HG02571 (cell line): ENCODE results near the gene ANKRD31.

Experiments
- ATAC-seq: cut with Tn5 transposase; IDR thresholded peaks from one replicate; pipeline ENCODE4 v1.9.1; 2021; ENCODE audit warnings: mild to moderate bottlenecking, moderate library complexity; ENCODE audit not compliant: unreplicated experiment

ANKRD31 gene

GRCh38 chr5:75043633-75044264 is 192.9 kb downstream of the ANKRD31 start:
- no peak for ATAC-seq

GRCh38 chr5:75042522-75042921 is 194.2 kb downstream of the ANKRD31 start:
- no peak for ATAC-seq

DNA sequence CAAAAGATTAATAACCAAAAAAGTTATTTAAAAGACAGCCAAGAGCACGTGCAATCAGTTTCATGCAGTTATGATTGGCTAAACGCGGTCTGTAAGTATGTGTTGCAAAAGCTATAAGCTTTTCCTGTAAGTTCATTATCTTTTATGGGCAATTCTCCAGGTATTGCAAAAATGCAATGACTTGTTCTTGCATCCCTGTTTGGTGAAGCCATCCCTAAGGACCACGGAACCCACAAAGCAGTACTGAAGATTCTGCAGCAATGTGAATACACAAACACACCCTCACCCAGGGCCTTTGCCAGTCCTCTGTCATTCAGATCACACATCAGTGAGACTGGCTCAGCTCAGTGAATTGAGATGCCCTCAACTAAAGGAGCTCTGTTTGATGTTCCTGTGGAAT is 195.7 kb downstream of the ANKRD31 start:
- no peak for ATAC-seq

GRCh38 chr5:75037106-75037505 is 199.6 kb downstream of the ANKRD31 start:
- ATAC-seq, result no peak

DNA sequence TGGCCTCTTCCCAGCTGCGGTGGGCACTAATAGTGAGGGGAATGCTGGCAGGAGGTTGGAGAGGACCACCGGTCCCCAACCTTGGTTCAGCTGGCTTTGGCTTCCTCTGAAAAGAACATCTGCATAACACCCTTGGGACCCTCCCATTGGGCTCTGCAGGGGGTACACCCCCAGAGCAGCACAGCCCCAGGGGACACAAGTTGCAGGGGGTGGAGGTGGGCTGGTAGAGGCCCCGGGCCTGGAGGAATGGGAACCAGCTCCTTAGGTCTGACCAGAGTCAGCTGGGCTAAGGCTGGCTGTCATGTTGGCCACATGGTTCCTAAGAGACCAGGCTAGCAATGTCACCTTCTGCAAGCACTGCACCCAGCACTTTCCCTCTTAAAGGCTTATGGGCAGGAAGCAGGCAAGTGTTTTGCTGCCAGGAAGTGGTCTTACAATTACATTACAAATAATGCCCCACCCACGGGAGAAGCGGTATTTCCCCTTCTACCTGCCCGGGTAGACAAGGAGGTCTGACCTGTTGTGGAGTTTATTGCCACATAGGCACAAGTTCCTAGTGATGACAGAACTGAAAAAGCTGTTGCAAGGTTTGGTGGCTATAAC is 202.4 kb downstream of the ANKRD31 start:
- no peak for ATAC-seq

- ATAC-seq, result no peak
These were observed 205.3 kb downstream of the ANKRD31 start for GRCh38 chr5:75031366-75031765.

DNA sequence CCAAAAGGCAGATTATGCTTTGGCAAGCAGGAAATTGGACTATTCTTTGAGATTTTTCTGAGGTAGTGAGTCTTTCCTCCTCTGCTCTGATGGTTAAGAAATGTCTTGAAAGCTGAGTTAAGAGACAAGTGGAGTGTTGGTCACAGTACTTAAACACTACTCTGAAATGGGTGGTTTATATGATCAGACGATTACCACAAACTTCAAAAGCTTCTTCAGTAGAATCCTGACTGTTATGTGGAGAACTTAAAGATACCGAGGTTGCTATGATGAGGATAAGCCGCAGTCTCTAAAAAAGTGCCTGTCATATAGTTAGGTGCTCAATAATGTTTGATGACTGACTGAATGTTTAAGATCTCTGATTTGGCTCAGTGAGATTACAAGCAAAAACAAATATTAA is 208.6 kb downstream of the ANKRD31 start:
- no peak for ATAC-seq

DNA sequence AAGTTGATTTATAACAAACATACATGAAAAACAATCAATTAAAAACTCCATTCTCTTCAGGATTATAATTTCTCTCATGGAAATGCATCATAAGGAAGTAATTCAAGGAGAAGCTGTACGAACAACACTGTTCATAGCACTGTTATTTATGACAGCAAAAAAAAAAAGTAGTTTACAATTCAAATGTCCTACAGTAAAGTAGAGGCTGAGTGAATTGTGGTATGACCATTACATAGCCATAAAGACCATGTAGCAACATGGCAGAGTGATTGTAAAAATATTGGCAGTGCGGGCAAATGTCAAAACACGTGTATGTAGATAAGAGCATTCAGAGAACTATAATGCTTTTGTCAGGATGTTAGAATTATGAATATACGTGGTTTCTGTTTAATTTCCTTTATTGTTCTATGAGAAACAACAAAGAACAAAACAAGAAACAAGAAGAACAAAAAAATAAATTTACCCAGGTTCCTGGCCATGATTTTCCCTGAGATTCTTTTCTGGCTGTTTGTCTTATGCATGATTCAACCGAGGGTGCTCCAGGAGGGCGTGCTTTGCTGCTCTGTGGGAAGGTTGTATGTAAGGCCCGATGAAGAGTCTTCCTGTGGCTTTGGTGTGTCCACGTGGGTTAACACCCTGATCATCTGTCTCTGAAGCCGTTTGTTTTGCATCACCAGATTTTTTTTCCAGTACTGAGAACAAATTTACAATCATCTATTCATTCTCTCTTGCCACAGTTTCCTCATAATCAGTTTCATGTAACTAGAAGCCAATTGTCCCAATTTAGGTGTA is 213.1 kb downstream of the ANKRD31 start:
- ATAC-seq, result no peak

DNA sequence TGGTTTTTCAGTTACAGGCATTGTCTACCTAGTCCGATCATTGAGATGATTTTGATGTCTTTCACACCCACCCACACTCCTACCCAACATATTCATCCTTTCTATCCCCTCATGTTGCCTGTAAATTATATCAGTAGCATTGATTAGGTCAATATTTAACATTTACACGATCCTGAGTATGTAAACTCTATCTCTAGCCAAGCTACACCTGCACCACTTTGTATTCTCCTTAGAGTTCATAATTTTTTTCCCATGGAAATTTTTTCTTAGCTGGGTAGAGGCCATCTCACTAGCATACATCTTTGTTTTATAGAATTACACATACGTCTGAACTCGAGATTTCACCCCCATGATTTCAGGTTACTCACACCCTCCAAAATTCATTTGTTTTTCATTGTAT is 214.9 kb downstream of the ANKRD31 start:
- no peak for ATAC-seq

- ATAC-seq, result no peak
These were observed 215.5 kb downstream of the ANKRD31 start for GRCh38 chr5:75021219-75021618.

DNA sequence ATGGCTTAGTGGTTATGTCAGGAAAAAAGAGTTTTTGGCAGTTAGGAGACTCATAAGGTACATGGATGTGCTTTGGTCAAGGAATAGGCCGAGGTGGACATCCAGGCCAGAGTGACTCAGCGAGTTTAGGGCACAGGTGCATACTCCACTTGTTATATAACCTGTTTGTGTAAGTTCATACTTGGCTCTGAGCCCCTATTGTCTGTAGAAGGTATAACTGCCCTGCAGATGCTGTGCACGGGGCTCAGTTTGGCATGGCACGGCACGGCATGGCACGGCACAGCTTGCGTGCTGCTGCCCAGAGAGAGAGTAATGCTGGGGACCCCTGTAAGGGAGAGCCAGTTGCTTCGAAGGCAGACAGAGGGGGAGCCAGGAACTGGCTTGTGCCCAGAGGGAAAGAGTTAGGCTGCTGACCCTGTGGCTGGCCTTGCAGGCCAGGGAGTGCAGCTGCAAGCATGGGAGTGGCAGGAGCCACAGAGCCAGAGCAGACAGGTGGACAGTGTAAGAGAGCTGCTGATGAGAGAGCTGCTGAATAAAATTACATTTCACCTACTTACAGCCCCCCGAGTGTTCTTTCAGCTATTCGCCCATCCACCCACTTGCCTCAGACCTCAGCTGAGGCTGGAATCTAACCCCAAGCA is 216.5 kb downstream of the ANKRD31 start:
- ATAC-seq, result no peak

- no peak for ATAC-seq
These were observed 217.7 kb downstream of the ANKRD31 start for GRCh38 chr5:75018805-75019587.
